Peyer's patch (tissue), 4 donors: ENCODE measurements around the gene RNF157. TPM values are rescaled to one million over a fixed set of nuclear protein-coding genes. Genes with fewer than 3 reads are reported as not detected.

Source experiments
- DNase-seq, 3 donors: peaks; one replicate each; pipeline ENCODE4 v3.0.0-alpha.2; 2017 to 2019
- H3K27ac ChIP-seq, 4 donors: fragments of 200-600 bp; sonication (generic); one replicate each; pipeline ENCODE4 v1.5.1; 2016 to 2019
- H3K27me3 ChIP-seq, 2 donors: fragments of 200-600 bp; sonication (generic); one replicate each; pipeline ENCODE4 v1.5.1; 2019
- H3K36me3 ChIP-seq, 3 donors: fragments of 200-600 bp; sonication (generic); one replicate each; pipeline ENCODE4 v1.5.1; 2016 to 2019
- H3K4me1 ChIP-seq, 4 donors: fragments of 200-600 bp; sonication (generic); one replicate each; pipeline ENCODE4 v1.5.1; 2016 to 2019
- H3K4me3 ChIP-seq, 4 donors: fragments of 200-600 bp; sonication (generic); 1 replicate in 3 of 4; 2 replicates in 1 of 4; pipeline ENCODE4 v1.5.1; 2016 to 2019; ENCODE audit warnings: mild to moderate bottlenecking in 1 of 4
- H3K9me3 ChIP-seq, 4 donors: fragments of 200-600 bp; sonication (generic); one replicate each; pipeline ENCODE4 v1.5.1; 2016 to 2019; ENCODE audit warnings: mild to moderate bottlenecking in 1 of 4
- CTCF ChIP-seq, 6 experiments: fragments of 450-650 bp in 4 of 6; fragments of 200-600 bp in 2 of 6; sonication (generic) in 1 of 6; IDR thresholded peaks; one replicate each; pipeline ENCODE4 v1.5.1; 2017 to 2019; ENCODE audit warnings: antibody characterized with exemption in 6 of 6, mild to moderate bottlenecking in 3 of 6, moderate library complexity in 1 of 6
- POLR2A ChIP-seq, 2 donors: fragments of 450-650 bp; IDR thresholded peaks; one replicate each; pipeline ENCODE4 v1.5.1; 2017; ENCODE audit warnings: antibody characterized with exemption in 2 of 2, mild to moderate bottlenecking in 2 of 2, moderate library complexity in 2 of 2
- total RNA-seq, 4 donors: library from RNA; depleted of rRNA; stranded (reverse); fragments of >200 nt; gene quantifications; one replicate each; pipeline ENCODE4 v1.1.0, GENCODE V29; 2016

RNF157 gene
- total RNA-seq, 4 donors from 2014 or later, result 73.4 to 115 (median 106) TPM

GRCh38 chr17:76239538-76240274, 587 bp downstream of the RNF157 start:
- TF ChIP-seq POLR2A (IDR thresholded peaks at IDR 0.05) (no peak), CTCF (IDR thresholded peaks at IDR 0.05) (no peak)
- peaks cover 5 to 16% (median 7%) of the 10 kb centered on the region in 4 donors for H3K4me1 ChIP-seq
- no peak for DNase-seq
- peak overlapping the region; percentile 58 to 91 (median 78) for H3K27ac ChIP-seq
- H3K4me3 ChIP-seq, result peak overlapping the region; percentile 47 to 77 (median 55)
- H3K9me3 ChIP-seq, result no peaks in the 10 kb centered on the region
- no peaks in the 10 kb centered on the region for H3K27me3 ChIP-seq
- H3K36me3 ChIP-seq, result no peaks in the 10 kb centered on the region

GRCh38 chr17:76238847-76239537, 1.3 kb downstream of the RNF157 start:
- DNase-seq, result no peak
- Histone ChIP-seq H3K27ac (peak overlapping the region; percentile 58 to 91 (median 78)), H3K36me3 (no peaks in the 10 kb centered on the region), H3K4me3 (peak overlapping the region in 3 of 4 donors; percentile 47 to 77 (median 63)), H3K4me1 (peaks cover 5 to 16% (median 7%) of the 10 kb centered on the region in 4 donors), H3K9me3 (no peaks in the 10 kb centered on the region), H3K27me3 (no peaks in the 10 kb centered on the region)
- TF ChIP-seq POLR2A (IDR thresholded peaks at IDR 0.05) (no peak), CTCF (IDR thresholded peaks at IDR 0.05) (no peak)

- Histone ChIP-seq H3K4me1 (peaks cover 5 to 16% (median 7%) of the 10 kb centered on the region in 4 donors), H3K27me3 (no peaks in the 10 kb centered on the region), H3K36me3 (no peaks in the 10 kb centered on the region), H3K4me3 (no peak overlapping the region), H3K27ac (peak overlapping the region in 3 of 4 donors; percentile 1 to 91 (median 2)), H3K9me3 (no peaks in the 10 kb centered on the region)
- TF ChIP-seq CTCF (IDR thresholded peaks at IDR 0.05) (peak in 2 of 6 experiments; percentile 3), POLR2A (IDR thresholded peaks at IDR 0.05) (peak; percentile 81 to 90)
- no peak for DNase-seq
Observed at GRCh38 chr17:76237859-76238313, 2.4 kb downstream of the RNF157 start.

GRCh38 chr17:76236603-76237002, 3.7 kb downstream of the RNF157 start:
- TF ChIP-seq CTCF (IDR thresholded peaks at IDR 0.05) (no peak), POLR2A (IDR thresholded peaks at IDR 0.05) (no peak)
- Histone ChIP-seq H3K36me3 (no peaks in the 10 kb centered on the region), H3K9me3 (no peaks in the 10 kb centered on the region), H3K4me3 (no peak overlapping the region), H3K27me3 (no peaks in the 10 kb centered on the region), H3K4me1 (peaks cover 5 to 13% (median 7%) of the 10 kb centered on the region in 4 donors), H3K27ac (no peak overlapping the region)
- DNase-seq, result no peak

GRCh38 chr17:76235883-76236282, 4.4 kb downstream of the RNF157 start:
- H3K4me3 ChIP-seq, result no peak overlapping the region
- no peak overlapping the region for H3K27ac ChIP-seq
- DNase-seq, result no peak
- TF ChIP-seq CTCF (IDR thresholded peaks at IDR 0.05), result no peak
- no peak for TF ChIP-seq POLR2A (IDR thresholded peaks at IDR 0.05)
- no peaks in the 10 kb centered on the region for H3K27me3 ChIP-seq
- H3K4me1 ChIP-seq, result peaks cover 0 to 6% (median 2%) of the 10 kb centered on the region in 4 donors
- H3K36me3 ChIP-seq, result no peaks in the 10 kb centered on the region
- no peaks in the 10 kb centered on the region for H3K9me3 ChIP-seq
